Dedifferentiated amniotic fluid mesenchymal stem cell (primary cell): ENCODE results near the gene NME5.
A peak's percentile ranks its signal among the peaks of the same experiment; 100 is the strongest.
"Not testable (repeated sequence)": the region's sequence is repeated elsewhere in the genome, so short reads cannot be mapped to it uniquely, and the experiment has no call there.

ENCODE experiments used
- DNase-seq: peaks from one replicate; pipeline ENCODE4 v3.0.0-alpha.2; 2016; ENCODE audit errors: extremely low spot score

NME5 gene

GRCh38 chr5:138078006-138078643 is 61.1 kb downstream of the NME5 start:
- no peak for DNase-seq

DNA sequence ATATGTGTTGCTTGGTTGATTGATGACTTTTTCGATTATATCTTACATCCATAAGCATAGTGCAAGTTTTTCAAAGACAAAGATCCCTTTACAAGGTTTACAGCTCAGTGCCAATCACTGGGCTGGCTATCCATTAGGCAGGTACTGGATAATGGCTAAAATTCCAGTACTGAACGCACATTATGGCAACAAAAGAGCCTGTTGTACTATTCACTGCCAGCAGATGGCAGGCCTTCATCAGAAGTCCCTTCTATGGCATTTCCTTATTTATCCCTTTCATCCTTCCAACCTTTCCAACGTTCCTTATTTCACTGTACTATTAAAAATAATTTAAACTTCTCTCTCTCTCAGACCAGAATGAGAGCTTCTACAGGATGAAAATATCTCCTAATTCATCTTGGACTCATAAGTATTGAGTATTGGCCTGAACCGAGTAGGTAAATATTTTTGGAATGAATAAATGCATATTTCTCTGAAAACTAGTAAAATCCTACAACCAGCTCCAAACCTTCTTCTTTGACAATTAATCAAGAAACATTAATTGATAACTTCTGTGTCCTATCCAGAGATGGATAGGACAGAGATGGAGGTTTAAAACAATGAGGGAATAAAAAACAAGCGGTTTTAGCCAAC is 62.0 kb downstream of the NME5 start:
- DNase-seq, result peak; percentile 63

- not testable (repeated sequence) for DNase-seq
Observed at GRCh38 chr5:138070026-138070425, 69.2 kb downstream of the NME5 start.

DNA sequence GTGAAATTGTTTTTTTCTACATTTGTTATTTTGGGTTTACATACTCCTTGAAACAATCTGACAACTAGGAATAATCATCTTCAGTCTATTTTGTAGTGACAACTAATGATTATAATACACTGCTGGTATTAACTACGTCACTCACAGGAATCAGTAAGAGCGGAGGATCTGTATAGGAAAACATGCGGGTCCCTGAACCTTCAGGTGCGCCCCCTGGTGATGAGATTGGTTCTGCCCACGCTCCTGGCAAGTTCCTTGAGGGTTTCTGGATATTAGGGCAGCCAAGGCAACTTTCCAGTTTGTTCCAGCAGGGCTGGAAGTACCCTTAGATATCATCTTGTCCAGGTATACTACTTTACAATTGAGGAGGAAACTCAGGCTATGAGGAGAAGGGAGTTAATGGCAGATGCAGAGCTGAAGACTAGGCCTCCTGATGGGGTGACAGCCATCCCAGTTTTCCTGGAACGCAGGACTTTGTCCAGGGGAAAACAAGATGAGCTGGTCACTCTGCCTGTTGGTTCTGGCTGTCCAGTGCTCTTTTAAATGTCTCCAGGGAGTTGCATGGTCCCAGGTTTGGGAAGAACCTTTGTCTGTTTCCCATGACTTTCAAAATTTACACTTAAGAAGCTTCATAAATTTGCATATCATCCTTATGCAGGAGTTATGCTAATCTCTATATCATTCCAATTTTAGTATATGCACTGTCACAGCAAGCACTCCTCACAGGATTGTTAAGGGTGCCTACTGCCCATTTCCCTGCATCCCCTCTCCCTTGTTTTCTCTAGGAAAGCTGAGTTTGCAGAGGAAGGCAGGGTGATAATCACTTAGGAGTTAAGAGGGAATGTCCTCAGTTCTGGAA is 70.3 kb downstream of the NME5 start:
- peak; percentile 58 for DNase-seq

- no peak for DNase-seq
Observed at GRCh38 chr5:138067945-138068344, 71.3 kb downstream of the NME5 start.
